ENCODE data around the gene DUSP5.

DNA sequence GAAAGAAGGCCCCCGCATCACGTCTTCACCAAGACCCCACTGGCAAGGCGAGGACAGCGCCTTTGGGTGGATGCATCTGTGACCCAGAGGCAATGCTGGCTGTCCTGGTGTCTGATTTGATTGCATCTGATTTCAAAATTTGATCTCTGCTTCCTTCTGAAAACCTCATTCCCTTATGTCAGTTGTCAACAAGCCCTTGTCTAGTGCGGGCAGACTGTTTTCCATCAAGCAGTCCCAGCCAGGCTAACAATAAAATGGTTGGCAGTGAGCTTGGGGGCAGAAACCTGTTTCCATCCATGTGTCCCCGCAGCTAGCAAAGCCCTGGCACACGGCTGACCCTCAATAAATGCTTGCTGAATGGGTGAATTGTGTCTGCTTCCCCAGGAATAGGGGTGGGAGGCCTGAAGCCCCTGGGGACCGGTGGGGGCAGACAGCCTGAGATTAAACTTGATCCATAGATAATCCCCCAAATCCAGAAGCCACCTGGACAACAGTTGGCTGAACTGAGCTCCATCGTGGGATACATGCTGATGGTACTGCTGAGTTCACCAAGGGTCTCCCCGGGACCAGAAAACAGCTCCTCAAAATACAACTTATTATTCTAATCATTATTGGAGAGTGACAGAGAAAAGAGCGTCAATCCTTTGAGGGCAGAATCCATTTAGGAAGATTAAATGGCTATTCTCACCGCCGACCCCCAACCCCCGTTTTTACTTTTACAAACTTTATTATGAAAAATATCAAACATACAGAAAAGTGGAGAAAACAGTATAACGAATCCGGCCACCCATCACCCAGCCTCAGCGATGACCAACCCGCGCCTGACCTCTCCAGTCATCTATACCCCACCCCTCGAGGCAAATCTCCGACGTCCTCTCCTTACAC, 912 bp upstream of the DUSP5 start:
- no peak for TF ChIP-seq POLR2A (IDR thresholded peaks at IDR 0.05)
- TF ChIP-seq, protein P1, sequence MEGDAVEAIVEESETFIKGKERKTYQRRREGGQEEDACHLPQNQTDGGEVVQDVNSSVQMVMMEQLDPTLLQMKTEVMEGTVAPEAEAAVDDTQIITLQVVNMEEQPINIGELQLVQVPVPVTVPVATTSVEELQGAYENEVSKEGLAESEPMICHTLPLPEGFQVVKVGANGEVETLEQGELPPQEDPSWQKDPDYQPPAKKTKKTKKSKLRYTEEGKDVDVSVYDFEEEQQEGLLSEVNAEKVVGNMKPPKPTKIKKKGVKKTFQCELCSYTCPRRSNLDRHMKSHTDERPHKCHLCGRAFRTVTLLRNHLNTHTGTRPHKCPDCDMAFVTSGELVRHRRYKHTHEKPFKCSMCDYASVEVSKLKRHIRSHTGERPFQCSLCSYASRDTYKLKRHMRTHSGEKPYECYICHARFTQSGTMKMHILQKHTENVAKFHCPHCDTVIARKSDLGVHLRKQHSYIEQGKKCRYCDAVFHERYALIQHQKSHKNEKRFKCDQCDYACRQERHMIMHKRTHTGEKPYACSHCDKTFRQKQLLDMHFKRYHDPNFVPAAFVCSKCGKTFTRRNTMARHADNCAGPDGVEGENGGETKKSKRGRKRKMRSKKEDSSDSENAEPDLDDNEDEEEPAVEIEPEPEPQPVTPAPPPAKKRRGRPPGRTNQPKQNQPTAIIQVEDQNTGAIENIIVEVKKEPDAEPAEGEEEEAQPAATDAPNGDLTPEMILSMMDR (IDR thresholded peaks at IDR 0.05) = no peak
